H1 (cell line): ENCODE measurements around the gene PRR16. TPM values are rescaled to one million over a fixed set of nuclear protein-coding genes. Genes with fewer than 3 reads are reported as not detected.

Experiments used
- CTCF ChIP-seq, 3 experiments: IDR thresholded peaks; 1 replicate in 2 of 3; 2 replicates in 1 of 3; pipeline versions ENCODE4 v1.5.1 to v1.6.1; 2011; ENCODE audit warnings: low read length in 3 of 3, mild to moderate bottlenecking in 3 of 3, inconsistent platforms in 2 of 3, low read depth in 1 of 3, moderate library complexity in 1 of 3; ENCODE audit not compliant: insufficient read depth in 1 of 3; ENCODE audit errors: control extremely low read depth in 1 of 3
- POLR2AphosphoS5 ChIP-seq: IDR thresholded peaks from 2 replicates; pipeline ENCODE4 v1.6.1; 2011; ENCODE audit warnings: low read depth, low read length
- TAF7 ChIP-seq: optimal IDR thresholded peaks from 2 replicates; pipeline ENCODE3; 2011; ENCODE audit warnings: low read depth, mild to moderate bottlenecking, inconsistent platforms, low read length, moderate library complexity, borderline replicate concordance
- YY1 ChIP-seq: IDR thresholded peaks from 2 replicates; pipeline ENCODE4 v1.6.1; 2011; ENCODE audit warnings: low read depth, mild to moderate bottlenecking, low read length
- polyA plus RNA-seq, 7 experiments: library from polyadenylated mRNA; depleted of rRNA in 3 of 7; stranded (reverse) in 5 of 7; unstranded in 2 of 7; fragments of >200 nt in 5 of 7; fragments of 200-250 nt in 2 of 7; gene quantifications; 1 replicate in 5 of 7; 2 replicates in 1 of 7; 4 replicates in 1 of 7; pipeline versions ENCODE4 v1.2.1 to v1.2.3, GENCODE V29; 2011 to 2013; ENCODE audit warnings: missing spikeins in 2 of 7, mixed read lengths in 2 of 7
- total RNA-seq: library from RNA; stranded (reverse); fragmentation: NEBNext Ultra II Directional; extraction: Animal tissue kit (Norgen Biotek cat#: 25700); gene quantifications from 2 replicates; pipeline ENCODE4 v1.2.1, GENCODE V29; 2021
- TF ChIP-seq, protein P1 (sequence below): fragments of 300-600 bp; sonication (generic); IDR thresholded peaks from 2 replicates; pipeline ENCODE4 v1.7.1; 2012; ENCODE audit warnings: low read length, moderate library complexity, mild to moderate bottlenecking, inconsistent platforms; ENCODE audit not compliant: insufficient replicate concordance

The PRR16 gene
- total and polyA plus RNA-seq, 2 of the 8 experiments (the other 6 are each of a cell fraction or from before 2014, with no cell fraction given): 0.73 to 1.6 TPM

- TF ChIP-seq YY1 (no peak), POLR2AphosphoS5 (no peak), TAF7 (no peak), CTCF (IDR thresholded peaks at IDR 0.05; ENCODE audit: control extremely low read depth in 1 of 3, insufficient read depth in 1 of 3, low read depth in 1 of 3, low read length in 3 of 3) (no peak)
- TF ChIP-seq, protein P1, sequence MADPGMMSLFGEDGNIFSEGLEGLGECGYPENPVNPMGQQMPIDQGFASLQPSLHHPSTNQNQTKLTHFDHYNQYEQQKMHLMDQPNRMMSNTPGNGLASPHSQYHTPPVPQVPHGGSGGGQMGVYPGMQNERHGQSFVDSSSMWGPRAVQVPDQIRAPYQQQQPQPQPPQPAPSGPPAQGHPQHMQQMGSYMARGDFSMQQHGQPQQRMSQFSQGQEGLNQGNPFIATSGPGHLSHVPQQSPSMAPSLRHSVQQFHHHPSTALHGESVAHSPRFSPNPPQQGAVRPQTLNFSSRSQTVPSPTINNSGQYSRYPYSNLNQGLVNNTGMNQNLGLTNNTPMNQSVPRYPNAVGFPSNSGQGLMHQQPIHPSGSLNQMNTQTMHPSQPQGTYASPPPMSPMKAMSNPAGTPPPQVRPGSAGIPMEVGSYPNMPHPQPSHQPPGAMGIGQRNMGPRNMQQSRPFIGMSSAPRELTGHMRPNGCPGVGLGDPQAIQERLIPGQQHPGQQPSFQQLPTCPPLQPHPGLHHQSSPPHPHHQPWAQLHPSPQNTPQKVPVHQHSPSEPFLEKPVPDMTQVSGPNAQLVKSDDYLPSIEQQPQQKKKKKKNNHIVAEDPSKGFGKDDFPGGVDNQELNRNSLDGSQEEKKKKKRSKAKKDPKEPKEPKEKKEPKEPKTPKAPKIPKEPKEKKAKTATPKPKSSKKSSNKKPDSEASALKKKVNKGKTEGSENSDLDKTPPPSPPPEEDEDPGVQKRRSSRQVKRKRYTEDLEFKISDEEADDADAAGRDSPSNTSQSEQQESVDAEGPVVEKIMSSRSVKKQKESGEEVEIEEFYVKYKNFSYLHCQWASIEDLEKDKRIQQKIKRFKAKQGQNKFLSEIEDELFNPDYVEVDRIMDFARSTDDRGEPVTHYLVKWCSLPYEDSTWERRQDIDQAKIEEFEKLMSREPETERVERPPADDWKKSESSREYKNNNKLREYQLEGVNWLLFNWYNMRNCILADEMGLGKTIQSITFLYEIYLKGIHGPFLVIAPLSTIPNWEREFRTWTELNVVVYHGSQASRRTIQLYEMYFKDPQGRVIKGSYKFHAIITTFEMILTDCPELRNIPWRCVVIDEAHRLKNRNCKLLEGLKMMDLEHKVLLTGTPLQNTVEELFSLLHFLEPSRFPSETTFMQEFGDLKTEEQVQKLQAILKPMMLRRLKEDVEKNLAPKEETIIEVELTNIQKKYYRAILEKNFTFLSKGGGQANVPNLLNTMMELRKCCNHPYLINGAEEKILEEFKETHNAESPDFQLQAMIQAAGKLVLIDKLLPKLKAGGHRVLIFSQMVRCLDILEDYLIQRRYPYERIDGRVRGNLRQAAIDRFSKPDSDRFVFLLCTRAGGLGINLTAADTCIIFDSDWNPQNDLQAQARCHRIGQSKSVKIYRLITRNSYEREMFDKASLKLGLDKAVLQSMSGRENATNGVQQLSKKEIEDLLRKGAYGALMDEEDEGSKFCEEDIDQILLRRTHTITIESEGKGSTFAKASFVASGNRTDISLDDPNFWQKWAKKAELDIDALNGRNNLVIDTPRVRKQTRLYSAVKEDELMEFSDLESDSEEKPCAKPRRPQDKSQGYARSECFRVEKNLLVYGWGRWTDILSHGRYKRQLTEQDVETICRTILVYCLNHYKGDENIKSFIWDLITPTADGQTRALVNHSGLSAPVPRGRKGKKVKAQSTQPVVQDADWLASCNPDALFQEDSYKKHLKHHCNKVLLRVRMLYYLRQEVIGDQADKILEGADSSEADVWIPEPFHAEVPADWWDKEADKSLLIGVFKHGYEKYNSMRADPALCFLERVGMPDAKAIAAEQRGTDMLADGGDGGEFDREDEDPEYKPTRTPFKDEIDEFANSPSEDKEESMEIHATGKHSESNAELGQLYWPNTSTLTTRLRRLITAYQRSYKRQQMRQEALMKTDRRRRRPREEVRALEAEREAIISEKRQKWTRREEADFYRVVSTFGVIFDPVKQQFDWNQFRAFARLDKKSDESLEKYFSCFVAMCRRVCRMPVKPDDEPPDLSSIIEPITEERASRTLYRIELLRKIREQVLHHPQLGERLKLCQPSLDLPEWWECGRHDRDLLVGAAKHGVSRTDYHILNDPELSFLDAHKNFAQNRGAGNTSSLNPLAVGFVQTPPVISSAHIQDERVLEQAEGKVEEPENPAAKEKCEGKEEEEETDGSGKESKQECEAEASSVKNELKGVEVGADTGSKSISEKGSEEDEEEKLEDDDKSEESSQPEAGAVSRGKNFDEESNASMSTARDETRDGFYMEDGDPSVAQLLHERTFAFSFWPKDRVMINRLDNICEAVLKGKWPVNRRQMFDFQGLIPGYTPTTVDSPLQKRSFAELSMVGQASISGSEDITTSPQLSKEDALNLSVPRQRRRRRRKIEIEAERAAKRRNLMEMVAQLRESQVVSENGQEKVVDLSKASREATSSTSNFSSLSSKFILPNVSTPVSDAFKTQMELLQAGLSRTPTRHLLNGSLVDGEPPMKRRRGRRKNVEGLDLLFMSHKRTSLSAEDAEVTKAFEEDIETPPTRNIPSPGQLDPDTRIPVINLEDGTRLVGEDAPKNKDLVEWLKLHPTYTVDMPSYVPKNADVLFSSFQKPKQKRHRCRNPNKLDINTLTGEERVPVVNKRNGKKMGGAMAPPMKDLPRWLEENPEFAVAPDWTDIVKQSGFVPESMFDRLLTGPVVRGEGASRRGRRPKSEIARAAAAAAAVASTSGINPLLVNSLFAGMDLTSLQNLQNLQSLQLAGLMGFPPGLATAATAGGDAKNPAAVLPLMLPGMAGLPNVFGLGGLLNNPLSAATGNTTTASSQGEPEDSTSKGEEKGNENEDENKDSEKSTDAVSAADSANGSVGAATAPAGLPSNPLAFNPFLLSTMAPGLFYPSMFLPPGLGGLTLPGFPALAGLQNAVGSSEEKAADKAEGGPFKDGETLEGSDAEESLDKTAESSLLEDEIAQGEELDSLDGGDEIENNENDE: no peak
These were observed 226.7 kb downstream of the PRR16 start (continued) for GRCh38 chr5:120690621-120691407.
